Measurements from ENCODE around the gene MTTP.

- TF ChIP-seq, protein P1, sequence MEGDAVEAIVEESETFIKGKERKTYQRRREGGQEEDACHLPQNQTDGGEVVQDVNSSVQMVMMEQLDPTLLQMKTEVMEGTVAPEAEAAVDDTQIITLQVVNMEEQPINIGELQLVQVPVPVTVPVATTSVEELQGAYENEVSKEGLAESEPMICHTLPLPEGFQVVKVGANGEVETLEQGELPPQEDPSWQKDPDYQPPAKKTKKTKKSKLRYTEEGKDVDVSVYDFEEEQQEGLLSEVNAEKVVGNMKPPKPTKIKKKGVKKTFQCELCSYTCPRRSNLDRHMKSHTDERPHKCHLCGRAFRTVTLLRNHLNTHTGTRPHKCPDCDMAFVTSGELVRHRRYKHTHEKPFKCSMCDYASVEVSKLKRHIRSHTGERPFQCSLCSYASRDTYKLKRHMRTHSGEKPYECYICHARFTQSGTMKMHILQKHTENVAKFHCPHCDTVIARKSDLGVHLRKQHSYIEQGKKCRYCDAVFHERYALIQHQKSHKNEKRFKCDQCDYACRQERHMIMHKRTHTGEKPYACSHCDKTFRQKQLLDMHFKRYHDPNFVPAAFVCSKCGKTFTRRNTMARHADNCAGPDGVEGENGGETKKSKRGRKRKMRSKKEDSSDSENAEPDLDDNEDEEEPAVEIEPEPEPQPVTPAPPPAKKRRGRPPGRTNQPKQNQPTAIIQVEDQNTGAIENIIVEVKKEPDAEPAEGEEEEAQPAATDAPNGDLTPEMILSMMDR (IDR thresholded peaks at IDR 0.05; ENCODE audit: poor library complexity) = no peak
- TF ChIP-seq EZH2 (IDR thresholded peaks at IDR 0.05; ENCODE audit: borderline replicate concordance) = no peak
Observed at GRCh38 chr4:99644453-99644852, 69.8 kb downstream of the MTTP start.

Data from hepatocyte (in vitro differentiated cells).